CD14-positive monocyte (primary cell): ENCODE results near the gene PDZRN3. TPM values are rescaled to one million over a fixed set of nuclear protein-coding genes. Genes with fewer than 3 reads are reported as not detected.

Experiments
- DNase-seq, 3 donors: peaks; one replicate each; pipeline ENCODE4 v3.0.0-alpha.2; 2011 to 2022
- H2AFZ ChIP-seq: 2 replicates; pipeline ENCODE4 v1.6.0; 2012; ENCODE audit warnings: mild to moderate bottlenecking, low read depth, low read length, inconsistent platforms; ENCODE audit not compliant: insufficient read depth, poor library complexity, severe bottlenecking
- H3K27ac ChIP-seq, 2 donors: 1 replicate in 1 of 2; 2 replicates in 1 of 2; pipeline ENCODE4 v1.5.1; 2012 to 2013; ENCODE audit warnings: low read length in 2 of 2, control low read depth in 1 of 2, inconsistent platforms in 1 of 2, low read depth in 1 of 2, mild to moderate bottlenecking in 1 of 2
- H3K27me3 ChIP-seq, 2 donors: one replicate each; pipeline versions ENCODE4 v1.6.0 to v1.6.1; 2011 to 2013; ENCODE audit warnings: low read length in 2 of 2; ENCODE audit not compliant: control insufficient read depth in 2 of 2, insufficient read depth in 2 of 2
- H3K36me3 ChIP-seq, 2 donors: replicated peaks in 1 of 2; 1 replicate in 1 of 2; 2 replicates in 1 of 2; pipeline versions ENCODE4 v1.5.1 to v1.6.1; 2012 to 2013; ENCODE audit warnings: low read length in 2 of 2, control low read depth in 1 of 2, inconsistent platforms in 1 of 2, mild to moderate bottlenecking in 1 of 2; ENCODE audit not compliant: insufficient read depth in 2 of 2, control insufficient read depth in 1 of 2
- H3K4me1 ChIP-seq, 2 donors: 1 replicate in 1 of 2; 2 replicates in 1 of 2; pipeline versions ENCODE4 v1.5.1 to v1.6.1; 2012 to 2013; ENCODE audit warnings: low read length in 2 of 2, control low read depth in 1 of 2, inconsistent platforms in 1 of 2, mild to moderate bottlenecking in 1 of 2, moderate library complexity in 1 of 2; ENCODE audit not compliant: insufficient read depth in 2 of 2, control insufficient read depth in 1 of 2
- H3K4me2 ChIP-seq: replicated peaks from 2 replicates; pipeline ENCODE3; 2012; ENCODE audit warnings: low read length, moderate library complexity, mild to moderate bottlenecking; ENCODE audit not compliant: poor library complexity, severe bottlenecking; ENCODE audit errors: extremely low read depth
- H3K4me3 ChIP-seq, 3 experiments: fragments of 200-600 bp in 1 of 3; sonication (generic) in 1 of 3; replicated peaks in 1 of 3; 1 replicate in 2 of 3; 2 replicates in 1 of 3; pipeline ENCODE4 v1.5.1; 2011 to 2013; ENCODE audit warnings: low read length in 3 of 3, mild to moderate bottlenecking in 3 of 3, control low read depth in 2 of 3, low read depth in 2 of 3, inconsistent platforms in 1 of 3, moderate library complexity in 1 of 3
- H3K79me2 ChIP-seq: 2 replicates; pipeline ENCODE4 v1.6.0; 2012; ENCODE audit warnings: mild to moderate bottlenecking, control low read depth, inconsistent platforms, low read length, moderate library complexity; ENCODE audit not compliant: insufficient read depth
- H3K9ac ChIP-seq: 2 replicates; pipeline ENCODE4 v1.6.0; 2017; ENCODE audit warnings: low read length, mild to moderate bottlenecking; ENCODE audit not compliant: insufficient read depth, poor library complexity, severe bottlenecking
- H3K9me3 ChIP-seq, 2 donors: replicated peaks in 1 of 2; 1 replicate in 1 of 2; 2 replicates in 1 of 2; pipeline versions ENCODE4 v1.5.1 to v1.6.1; 2012 to 2013; ENCODE audit warnings: low read length in 2 of 2, control low read depth in 1 of 2; ENCODE audit not compliant: control insufficient read depth in 1 of 2, insufficient read depth in 1 of 2
- H4K20me1 ChIP-seq: 2 replicates; pipeline ENCODE4 v1.6.0; 2012; ENCODE audit warnings: mild to moderate bottlenecking, low read length, control low read depth, moderate library complexity; ENCODE audit not compliant: insufficient read depth
- H3K27ac Mint-ChIP-seq, 7 donors: one replicate each; pipeline ENCODE4 v1.8.0; 2020; ENCODE audit warnings: mild to moderate bottlenecking in 7 of 7, mixed read lengths in 7 of 7, moderate library complexity in 6 of 7, inconsistent platforms in 2 of 7
- H3K27me3 Mint-ChIP-seq, 3 donors: one replicate each; pipeline ENCODE4 v1.8.0; 2021 to 2022; ENCODE audit warnings: low read depth in 3 of 3, mild to moderate bottlenecking in 3 of 3, mixed read lengths in 3 of 3, moderate library complexity in 3 of 3, inconsistent platforms in 1 of 3
- H3K36me3 Mint-ChIP-seq, 2 donors: one replicate each; pipeline ENCODE4 v1.8.0; 2020; ENCODE audit warnings: mixed read lengths in 2 of 2, inconsistent platforms in 1 of 2, mild to moderate bottlenecking in 1 of 2
- H3K4me1 Mint-ChIP-seq: one replicate; pipeline ENCODE4 v1.8.0; 2020; ENCODE audit warnings: mild to moderate bottlenecking, mixed read lengths
- H3K4me3 Mint-ChIP-seq, 2 donors: one replicate each; pipeline ENCODE4 v1.8.0; 2020; ENCODE audit warnings: mild to moderate bottlenecking in 2 of 2, mixed read lengths in 2 of 2, moderate library complexity in 1 of 2
- H3K9me3 Mint-ChIP-seq, 7 donors: one replicate each; pipeline ENCODE4 v1.8.0; 2020 to 2022; ENCODE audit warnings: mixed read lengths in 7 of 7, mild to moderate bottlenecking in 6 of 7, moderate library complexity in 6 of 7, inconsistent platforms in 2 of 7
- CTCF ChIP-seq: fragments of 200-600 bp; IDR thresholded peaks from one replicate; pipeline ENCODE4 v1.8.0; 2022; ENCODE audit warnings: antibody characterized with exemption, mild to moderate bottlenecking
- WGBS: methylation state at CpG from one replicate; pipeline ENCODE4 v1.1.5; 2013; ENCODE audit warnings: missing lambda C conversion rate; ENCODE audit not compliant: insufficient coverage; 5-methylcytosine and 5-hydroxymethylcytosine counted together
- intact Hi-C, 2 donors: fragments of 100-400 bp; cut with micrococcal nuclease; formaldehyde crosslinking; loops; one replicate each; pipeline versions ENCODE4 v1.15.0 to v1.15.1; 2023
- polyA plus RNA-seq, 3 donors: library from polyadenylated mRNA; depleted of rRNA in 1 of 3; unstranded in 2 of 3; stranded (reverse) in 1 of 3; fragments of 300-500 nt in 2 of 3; fragments of >200 nt in 1 of 3; fragmentation: Illumina TruSeq in 2 of 3; gene quantifications; 1 replicate in 2 of 3; 2 replicates in 1 of 3; pipeline ENCODE4 v1.2.3, GENCODE V29; 2012 to 2021

The PDZRN3 gene
- polyA plus RNA-seq, 3 donors = not detected

- Mint-ChIP-seq H3K27ac (peak overlapping the region in 1 of 7 donors; percentile 43), H3K36me3 (no peaks in the 10 kb centered on the region), H3K27me3 (peaks cover 2 to 7% (median 6%) of the 10 kb centered on the region in 3 donors), H3K4me3 (no peak overlapping the region), H3K4me1 (no peaks in the 10 kb centered on the region), H3K9me3 (no peaks in the 10 kb centered on the region)
- no peak for TF ChIP-seq CTCF
- no peak overlapping the region for H3K4me2 ChIP-seq
- H3K27ac ChIP-seq = no peak overlapping the region
- no peaks in the 10 kb centered on the region for H3K27me3 ChIP-seq
- no peak overlapping the region for H3K9ac ChIP-seq
- H2AFZ ChIP-seq = no peak overlapping the region
- intact Hi-C loops = no loop called here
- no peaks in the 10 kb centered on the region for H3K79me2 ChIP-seq
- no peak for DNase-seq
- H3K4me1 ChIP-seq = no peaks in the 10 kb centered on the region
- no peaks in the 10 kb centered on the region for H3K36me3 ChIP-seq
- no peak overlapping the region for H3K4me3 ChIP-seq
- no peaks in the 10 kb centered on the region for H3K9me3 ChIP-seq
- H4K20me1 ChIP-seq = no peaks in the 10 kb centered on the region
- WGBS = 100% methylated on average over 1 of the region's 13 CpGs
Observed at GRCh38 chr3:73497646-73498406, 126.9 kb downstream of the PDZRN3 start.

GRCh38 chr3:73493543-73494308 lies 131.0 kb downstream of the PDZRN3 start:
- no peaks in the 10 kb centered on the region for H3K27me3 ChIP-seq
- no peak for TF ChIP-seq CTCF

More at GRCh38 chr3:73493543-73494308, 131.0 kb downstream of the PDZRN3 start:
- Histone ChIP-seq H2AFZ (no peak overlapping the region), H3K9me3 (no peaks in the 10 kb centered on the region), H3K4me1 (no peaks in the 10 kb centered on the region), H3K9ac (no peak overlapping the region), H3K79me2 (no peaks in the 10 kb centered on the region), H3K4me2 (no peak overlapping the region), H4K20me1 (no peaks in the 10 kb centered on the region), H3K36me3 (no peaks in the 10 kb centered on the region), H3K27ac (no peak overlapping the region), H3K4me3 (no peak overlapping the region)
- Mint-ChIP-seq H3K36me3 (no peaks in the 10 kb centered on the region), H3K27ac (no peak overlapping the region), H3K9me3 (no peaks in the 10 kb centered on the region), H3K4me1 (no peaks in the 10 kb centered on the region), H3K27me3 (peaks cover 2 to 4% (median 3%) of the 10 kb centered on the region in 3 donors), H3K4me3 (no peak overlapping the region)
- 67% methylated on average over 4 of the region's 7 CpGs for WGBS
- DNase-seq = no peak
- intact Hi-C loops = no loop called here
